ENCODE results near the gene ZBTB40. TPM values are rescaled to one million over a fixed set of nuclear protein-coding genes. Genes with fewer than 3 reads are reported as not detected.

Gene ZBTB40
- total RNA-seq, 1 experiment from 2014 or later = 19.5 TPM

DNA sequence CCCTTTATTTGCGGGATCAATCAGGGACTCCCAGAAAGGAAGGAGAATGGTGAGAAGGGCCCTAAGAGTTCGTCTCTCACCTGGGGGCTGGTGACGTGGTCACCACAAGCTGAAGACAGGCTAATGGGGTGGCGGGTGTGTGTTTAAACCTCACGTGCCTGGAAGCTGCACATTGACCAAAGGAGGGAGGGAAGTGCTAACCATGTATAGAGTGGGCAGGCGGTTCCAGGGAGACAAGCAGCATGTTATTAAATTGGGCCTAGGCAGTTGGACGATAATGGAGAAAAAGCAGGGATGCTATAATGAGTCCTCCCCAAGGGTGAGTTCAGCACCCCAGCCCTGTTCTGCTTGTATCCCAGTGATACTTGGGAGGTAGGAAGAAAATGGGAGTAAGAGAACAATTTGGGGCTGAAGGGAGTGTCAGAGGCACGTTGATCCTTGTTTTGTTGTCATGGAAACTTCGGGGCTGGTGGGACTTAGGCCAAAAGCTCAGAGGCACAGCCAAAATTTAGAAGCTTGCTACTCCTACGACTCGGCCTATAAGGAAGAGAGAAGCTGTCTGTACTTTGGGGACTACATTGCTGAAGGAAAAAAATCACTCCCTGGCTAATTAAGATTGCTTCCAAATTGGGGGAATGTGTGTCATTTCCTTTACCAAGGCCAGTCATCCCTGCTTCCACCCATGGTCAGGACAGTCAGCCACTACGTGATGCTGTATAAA, 78.4 kb downstream of the ZBTB40 start:
- no peak for TF ChIP-seq POLR2A (IDR thresholded peaks at IDR 0.05; ENCODE audit: borderline replicate concordance, extremely low read depth, insufficient read depth, insufficient read length)
- TF ChIP-seq, protein P1, sequence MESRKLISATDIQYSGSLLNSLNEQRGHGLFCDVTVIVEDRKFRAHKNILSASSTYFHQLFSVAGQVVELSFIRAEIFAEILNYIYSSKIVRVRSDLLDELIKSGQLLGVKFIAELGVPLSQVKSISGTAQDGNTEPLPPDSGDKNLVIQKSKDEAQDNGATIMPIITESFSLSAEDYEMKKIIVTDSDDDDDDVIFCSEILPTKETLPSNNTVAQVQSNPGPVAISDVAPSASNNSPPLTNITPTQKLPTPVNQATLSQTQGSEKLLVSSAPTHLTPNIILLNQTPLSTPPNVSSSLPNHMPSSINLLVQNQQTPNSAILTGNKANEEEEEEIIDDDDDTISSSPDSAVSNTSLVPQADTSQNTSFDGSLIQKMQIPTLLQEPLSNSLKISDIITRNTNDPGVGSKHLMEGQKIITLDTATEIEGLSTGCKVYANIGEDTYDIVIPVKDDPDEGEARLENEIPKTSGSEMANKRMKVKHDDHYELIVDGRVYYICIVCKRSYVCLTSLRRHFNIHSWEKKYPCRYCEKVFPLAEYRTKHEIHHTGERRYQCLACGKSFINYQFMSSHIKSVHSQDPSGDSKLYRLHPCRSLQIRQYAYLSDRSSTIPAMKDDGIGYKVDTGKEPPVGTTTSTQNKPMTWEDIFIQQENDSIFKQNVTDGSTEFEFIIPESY (IDR thresholded peaks at IDR 0.05; ENCODE audit: extremely low read depth, insufficient replicate concordance, low read length) = no peak
- TF ChIP-seq SP1 (IDR thresholded peaks at IDR 0.05; ENCODE audit: low read depth) = no peak
- TF ChIP-seq, protein P2, sequence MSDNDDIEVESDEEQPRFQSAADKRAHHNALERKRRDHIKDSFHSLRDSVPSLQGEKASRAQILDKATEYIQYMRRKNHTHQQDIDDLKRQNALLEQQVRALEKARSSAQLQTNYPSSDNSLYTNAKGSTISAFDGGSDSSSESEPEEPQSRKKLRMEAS (IDR thresholded peaks at IDR 0.05) = no peak
- TF ChIP-seq EZH2phosphoT487 (IDR thresholded peaks at IDR 0.05; ENCODE audit: borderline replicate concordance) = no peak
- no peak for TF ChIP-seq CEBPB (IDR thresholded peaks at IDR 0.05; ENCODE audit: low read depth)
- TF ChIP-seq ELF1 (IDR thresholded peaks at IDR 0.05; ENCODE audit: borderline replicate concordance, low read depth) = no peak
- TF ChIP-seq EGR1 (IDR thresholded peaks at IDR 0.05; ENCODE audit: low read depth) = no peak
- TF ChIP-seq FOSL1 (IDR thresholded peaks at IDR 0.05; ENCODE audit: low read depth) = no peak
- no peak for TF ChIP-seq ZFX (IDR thresholded peaks at IDR 0.05)
- no peak for TF ChIP-seq EZH2 (IDR thresholded peaks at IDR 0.05)
- TF ChIP-seq YY1 (IDR thresholded peaks at IDR 0.05; ENCODE audit: extremely low read depth, insufficient replicate concordance, low read depth, low read length) = no peak
- TF ChIP-seq, protein P3, sequence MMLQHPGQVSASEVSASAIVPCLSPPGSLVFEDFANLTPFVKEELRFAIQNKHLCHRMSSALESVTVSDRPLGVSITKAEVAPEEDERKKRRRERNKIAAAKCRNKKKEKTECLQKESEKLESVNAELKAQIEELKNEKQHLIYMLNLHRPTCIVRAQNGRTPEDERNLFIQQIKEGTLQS (IDR thresholded peaks at IDR 0.05) = no peak
- Histone ChIP-seq H4K20me1 (ENCODE audit: insufficient read depth) (no peaks in the 10 kb centered on the region), H3K79me2 (ENCODE audit: insufficient read depth, low read length) (no peaks in the 10 kb centered on the region), H3K27me3 (ENCODE audit: insufficient read depth, low read length) (no peaks in the 10 kb centered on the region), H3K27ac (ENCODE audit: low read depth, low read length) (no peak overlapping the region), H3K36me3 (ENCODE audit: control insufficient read depth in 1 of 2, insufficient read depth in 2 of 2, low read length in 2 of 2) (peaks cover 4 to 8% of the 10 kb centered on the region in 2 experiments; a peak in 2 of 4 replicates), H3K4me2 (ENCODE audit: low read length) (no peak overlapping the region), H3K9me2 (ENCODE audit: insufficient read depth) (no peaks in the 10 kb centered on the region), H3K9ac (ENCODE audit: low read length) (no peak overlapping the region), H3K4me3 (replicated peaks in 1 of 2; ENCODE audit: low read depth in 1 of 2, low read length in 2 of 2) (no peak overlapping the region), H3K4me1 (ENCODE audit: control insufficient read depth in 1 of 2, insufficient read depth in 2 of 2, low read length in 2 of 2) (no peaks in the 10 kb centered on the region), H3K9me3 (ENCODE audit: control insufficient read depth in 1 of 2, insufficient read depth in 1 of 2, low read depth in 1 of 2, low read length in 2 of 2) (no peaks in the 10 kb centered on the region), H2AFZ (ENCODE audit: low read depth, low read length, poor library complexity, severe bottlenecking) (no peak overlapping the region)
- ATAC-seq = no peak
- TSS peak; percentile 13 for BruUV-seq (replicated peaks)
- CTCF ChIA-PET = no interaction called here
- RAD21 ChIA-PET (ENCODE audit: low non-redundant PET in 1 of 2, low total read pairs in 2 of 2, uncharacterized antibody in 2 of 2, unreplicated experiment in 2 of 2) = no interaction called here
- intact Hi-C loops (cut with micrococcal nuclease) = loop anchor here (2.0 to 10.0 kb wide), 2 partner anchors 95 to 113 kb away; partner anchors contain the start of gene C1QC
- POLR2A ChIA-PET = no interaction called here
- no peak for DNase-seq (ENCODE audit: low read depth, low spot score)

Measured in HCT116 (cell line).